ENCODE results near the gene SAMD7.

The SAMD7 gene

GRCh38 chr3:169966951-169967915, 55.9 kb downstream of the SAMD7 start:
- DNase-seq (ENCODE audit: low read depth in 2 of 2), result no peak

- no peak for DNase-seq (ENCODE audit: low read depth in 2 of 2)
These were observed 57.0 kb downstream of the SAMD7 start for GRCh38 chr3:169968224-169968885.

- no peak for DNase-seq (ENCODE audit: low read depth in 2 of 2)
These were observed 58.1 kb downstream of the SAMD7 start for GRCh38 chr3:169969174-169970095.

- no peak for DNase-seq (ENCODE audit: low read depth in 2 of 2)
These were observed 59.5 kb downstream of the SAMD7 start for GRCh38 chr3:169970847-169971246.

GRCh38 chr3:169971522-169971921, 60.1 kb downstream of the SAMD7 start:
- DNase-seq (ENCODE audit: low read depth in 2 of 2), result no peak

- no peak for DNase-seq (ENCODE audit: low read depth in 2 of 2)
These were observed 68.7 kb downstream of the SAMD7 start for GRCh38 chr3:169980055-169980454.

GRCh38 chr3:169984292-169984691, 72.9 kb downstream of the SAMD7 start:
- DNase-seq (ENCODE audit: low read depth in 2 of 2), result no peak
